Iris pigment epithelial cell (primary cell): ENCODE measurements around the gene PRKCE.

Experiments
- DNase-seq: peaks from one replicate; pipeline ENCODE4 v3.0.0-alpha.2; 2011; ENCODE audit warnings: low read depth

The PRKCE gene

DNA sequence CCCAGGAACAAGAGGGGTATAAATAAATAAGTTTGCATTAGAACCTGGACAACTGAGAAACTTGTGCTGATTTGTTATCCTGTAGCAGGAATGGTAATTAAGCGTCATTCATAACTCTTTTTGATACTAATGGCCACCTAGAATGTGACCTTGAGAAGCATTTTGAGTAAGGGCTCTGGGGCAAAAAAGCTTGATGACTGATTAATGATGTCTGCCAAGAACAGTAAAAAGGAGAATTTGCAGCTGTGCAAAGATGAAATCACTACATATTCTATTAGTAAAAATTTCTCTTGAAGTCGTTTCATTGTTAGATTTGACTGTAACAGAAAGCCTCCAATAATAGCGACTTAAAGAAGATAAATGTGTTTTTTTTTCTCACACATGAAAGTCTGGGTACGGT is 157.7 kb downstream of the PRKCE start:
- no peak for DNase-seq

- DNase-seq = peak; percentile 85
Observed at GRCh38 chr2:45812011-45812500, 160.6 kb downstream of the PRKCE start.

GRCh38 chr2:45813003-45813941 is 161.8 kb downstream of the PRKCE start:
- peak; percentile 34 for DNase-seq

DNA sequence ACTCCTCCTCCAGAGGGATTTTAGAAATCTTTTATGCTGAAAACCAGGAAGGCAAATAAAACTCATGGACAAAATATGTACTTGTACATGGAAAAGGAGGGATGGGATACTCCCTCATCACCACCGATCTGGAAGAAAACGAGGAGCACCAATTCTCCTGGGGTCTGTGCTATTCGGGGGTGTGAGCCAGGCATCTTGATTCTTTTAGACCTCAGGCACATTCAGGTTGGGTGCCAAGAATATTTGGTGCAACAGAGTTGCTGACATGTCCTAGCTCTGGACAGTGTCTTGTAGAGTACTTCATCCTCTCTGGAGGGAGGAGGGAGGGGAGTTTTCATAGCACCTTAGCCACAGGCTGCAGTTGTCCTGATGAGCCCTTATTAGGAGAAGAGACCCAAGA is 163.0 kb downstream of the PRKCE start:
- no peak for DNase-seq

DNA sequence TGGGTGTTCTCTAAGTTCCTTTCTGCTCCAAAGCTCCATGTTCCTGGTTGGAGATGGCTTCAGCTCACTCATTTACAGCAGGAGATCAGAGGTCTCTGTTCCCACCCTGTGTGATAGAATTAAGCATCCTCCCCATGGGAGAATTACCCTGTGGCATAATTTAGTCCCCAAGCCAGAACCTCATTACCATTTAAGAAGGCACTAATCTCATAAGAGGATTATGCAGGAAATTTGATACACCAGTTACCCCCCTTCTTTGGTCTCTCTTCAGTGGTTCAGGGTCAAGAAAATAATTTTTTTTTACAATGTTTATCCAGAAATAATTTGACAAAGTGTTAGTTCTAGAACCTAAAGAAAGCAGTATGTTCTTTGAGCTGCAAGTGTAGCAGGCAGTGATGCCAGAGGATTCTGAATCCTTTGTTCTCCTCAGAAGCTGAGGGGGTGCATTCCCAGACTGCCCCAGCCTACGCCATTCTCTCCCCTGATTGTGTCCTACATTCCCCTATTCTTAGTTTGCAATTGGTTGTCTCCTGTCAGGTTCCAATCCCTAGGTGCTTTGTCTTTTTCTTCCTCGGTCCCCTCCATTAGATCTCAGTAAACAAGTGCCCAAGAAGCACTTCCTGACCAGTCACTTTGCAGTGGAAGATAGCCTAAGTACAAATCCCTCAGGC is 163.6 kb downstream of the PRKCE start:
- DNase-seq = no peak

DNA sequence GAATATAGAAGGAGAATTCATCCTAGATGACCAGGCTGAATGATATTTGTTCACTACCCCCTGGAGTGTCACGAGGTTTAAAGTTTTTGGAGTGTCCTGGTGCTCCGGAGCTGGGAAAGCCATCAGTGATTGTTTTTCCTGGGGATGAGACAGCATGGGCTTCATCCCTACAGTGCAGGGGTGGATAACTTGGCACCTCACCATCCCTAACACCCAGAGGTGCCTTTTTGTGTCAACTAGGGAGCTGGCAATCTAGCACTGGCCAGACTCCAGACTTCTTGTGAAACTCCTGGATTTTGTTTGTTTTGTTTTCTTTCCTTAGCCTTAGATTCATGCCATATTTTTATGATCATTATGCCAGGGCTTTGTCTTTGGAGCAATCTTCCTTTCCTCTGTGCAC is 164.8 kb downstream of the PRKCE start:
- peak; percentile 30 for DNase-seq

DNA sequence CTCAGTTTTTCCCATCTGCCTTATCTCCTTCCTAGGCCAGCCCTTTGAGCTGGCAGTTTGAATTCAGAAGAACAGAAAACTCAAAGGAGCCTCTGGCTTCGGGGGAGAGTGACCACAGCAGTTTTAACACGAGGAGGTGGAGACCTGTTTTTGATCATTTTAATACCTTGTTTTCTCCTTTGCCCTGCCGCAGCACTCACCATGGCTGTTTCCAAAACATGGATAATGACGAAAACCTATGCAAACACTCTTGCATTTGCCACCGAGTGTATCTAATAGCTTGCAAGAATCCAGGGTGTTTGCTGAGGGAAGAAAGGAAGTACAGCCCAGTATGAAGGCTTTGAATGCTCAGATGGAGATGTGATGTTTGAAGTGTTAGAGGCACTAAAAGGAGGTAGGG is 167.1 kb downstream of the PRKCE start:
- no peak for DNase-seq

GRCh38 chr2:45820048-45820447 is 168.6 kb downstream of the PRKCE start:
- DNase-seq = no peak

- DNase-seq = peak; percentile 88
Observed at GRCh38 chr2:45821558-45822271, 170.2 kb downstream of the PRKCE start.

- DNase-seq = no peak
Observed at GRCh38 chr2:45822272-45822630, 170.8 kb downstream of the PRKCE start.

- DNase-seq = no peak
Observed at GRCh38 chr2:45823723-45824206, 172.3 kb downstream of the PRKCE start.

- no peak for DNase-seq
Observed at GRCh38 chr2:45825001-45825651, 173.7 kb downstream of the PRKCE start.

GRCh38 chr2:45826460-45826859 is 175.0 kb downstream of the PRKCE start:
- DNase-seq = no peak

- peak; percentile 78 for DNase-seq
Observed at GRCh38 chr2:45826884-45827635, 175.6 kb downstream of the PRKCE start.

- no peak for DNase-seq
Observed at GRCh38 chr2:45830322-45830721, 178.8 kb downstream of the PRKCE start.

GRCh38 chr2:45833301-45833967 is 182.0 kb downstream of the PRKCE start:
- no peak for DNase-seq

DNA sequence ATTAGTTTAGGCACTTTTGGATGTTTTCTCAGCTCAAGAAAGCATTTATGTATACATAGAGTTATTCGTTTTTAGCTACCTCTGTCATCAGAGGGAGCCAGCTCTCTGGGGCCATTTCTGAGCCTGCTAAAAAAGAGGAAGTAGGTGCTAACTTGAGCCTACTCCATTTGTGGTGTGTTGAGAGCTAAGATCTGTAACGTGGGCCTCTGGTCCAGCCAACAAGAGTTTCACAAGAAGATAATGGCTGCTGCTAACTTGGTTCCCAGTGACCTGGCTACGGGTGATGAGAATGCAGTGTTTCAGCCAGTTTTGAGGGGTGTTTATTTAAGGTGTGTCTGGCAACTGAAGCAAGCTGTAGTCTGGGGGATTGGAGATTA is 182.5 kb downstream of the PRKCE start:
- DNase-seq = no peak

GRCh38 chr2:45834372-45834771 is 182.9 kb downstream of the PRKCE start:
- DNase-seq = no peak

DNA sequence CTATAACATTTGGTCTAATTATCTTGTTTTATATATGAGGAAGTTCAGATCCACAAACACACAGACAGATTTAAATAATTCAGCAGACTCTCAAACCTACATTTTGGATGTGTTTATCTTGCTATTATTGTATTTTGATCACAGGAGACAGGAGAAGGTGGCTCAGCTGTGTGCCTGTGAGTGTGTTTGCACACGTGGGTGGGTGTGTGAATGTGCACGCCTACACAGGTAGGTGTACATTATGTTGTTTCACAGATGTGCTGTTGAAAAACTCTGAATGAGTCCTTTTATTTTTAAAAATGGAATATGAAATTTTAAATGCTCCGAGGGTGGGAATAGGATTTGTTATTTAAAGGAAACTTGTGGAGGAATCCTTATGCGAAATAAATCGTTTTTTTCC is 183.4 kb downstream of the PRKCE start:
- DNase-seq = no peak

DNA sequence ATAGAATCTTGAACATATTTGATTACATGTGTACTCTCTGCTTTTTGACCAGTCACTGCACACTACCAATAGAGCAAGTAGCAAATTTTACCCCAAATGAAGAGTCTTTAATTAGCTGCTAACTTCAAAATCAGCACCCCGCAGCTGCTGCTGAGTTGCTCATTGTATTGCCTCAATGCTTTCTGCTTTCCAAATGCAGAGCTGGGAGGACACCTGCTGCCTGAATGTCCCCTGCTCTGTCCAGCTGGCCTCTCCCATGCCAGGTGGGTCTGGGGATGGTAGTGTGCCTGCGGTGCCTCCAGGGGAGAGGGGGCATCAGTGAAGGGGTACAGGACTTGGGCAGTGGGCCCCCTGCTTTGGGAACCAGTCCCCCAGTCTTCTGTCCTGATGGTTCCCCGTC is 184.8 kb downstream of the PRKCE start:
- no peak for DNase-seq

- no peak for DNase-seq
Observed at GRCh38 chr2:45836740-45837139, 185.3 kb downstream of the PRKCE start.
